Measurements from ENCODE around the gene DENND1A. TPM values are rescaled to one million over a fixed set of nuclear protein-coding genes. Genes with fewer than 3 reads are reported as not detected.
"Not testable (repeated sequence)": the region's sequence is repeated elsewhere in the genome, so short reads cannot be mapped to it uniquely, and the experiment has no call there.

Gene DENND1A
- total and polyA plus RNA-seq, 7 donors: 12.8 to 33.2 (median 19.2) TPM

DNA sequence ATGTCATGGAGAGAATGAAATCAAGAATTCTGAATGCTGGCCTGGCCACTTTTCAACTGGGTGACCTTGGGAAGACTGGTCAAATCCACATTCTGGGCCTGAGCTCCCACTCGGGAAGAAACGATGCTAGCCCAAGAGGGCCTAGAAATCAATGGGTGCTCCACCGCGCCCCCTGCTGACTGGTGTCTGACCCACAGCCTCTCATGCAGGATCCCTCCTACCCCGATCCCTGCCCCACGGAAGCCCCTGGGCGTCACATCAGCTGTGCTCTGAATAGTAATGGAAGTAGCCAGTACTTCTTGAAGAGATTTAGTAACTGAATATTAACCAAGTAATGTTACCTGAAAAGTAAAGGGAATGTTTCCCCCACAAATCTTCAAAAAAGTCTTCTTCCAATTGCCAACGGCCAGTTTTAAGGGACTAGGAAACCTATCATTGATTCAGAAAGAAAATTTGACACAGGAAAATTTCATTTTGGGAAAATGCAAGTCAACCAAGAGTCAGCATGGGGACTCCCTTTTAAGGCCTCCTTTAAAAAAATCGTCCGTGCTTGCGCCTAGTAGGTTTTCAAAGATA, 530.0 kb downstream of the DENND1A start:
- H3K36me3 ChIP-seq: peaks cover 0 to 8% (median 0%) of the 10 kb centered on the region in 4 donors
- 87 to 90% methylated on average over 11 of the region's 11 CpGs for WGBS, 2 donors
- no peaks in the 10 kb centered on the region for H3K27me3 ChIP-seq
- peaks cover 0 to 23% (median 9%) of the 10 kb centered on the region in 4 donors for H3K4me1 ChIP-seq
- H3K4me3 ChIP-seq: no peak overlapping the region
- H3K9me3 ChIP-seq: no peaks in the 10 kb centered on the region
- no peak for DNase-seq
- intact Hi-C loops (cut with DNase I): loop anchor here (5.0 kb wide), 1 partner anchor 642 kb away; no protein-coding TSS in a partner anchor
- H3K27ac ChIP-seq: no peak overlapping the region
- no peak for TF ChIP-seq EP300 (IDR thresholded peaks at IDR 0.05)
- TF ChIP-seq, protein P1, sequence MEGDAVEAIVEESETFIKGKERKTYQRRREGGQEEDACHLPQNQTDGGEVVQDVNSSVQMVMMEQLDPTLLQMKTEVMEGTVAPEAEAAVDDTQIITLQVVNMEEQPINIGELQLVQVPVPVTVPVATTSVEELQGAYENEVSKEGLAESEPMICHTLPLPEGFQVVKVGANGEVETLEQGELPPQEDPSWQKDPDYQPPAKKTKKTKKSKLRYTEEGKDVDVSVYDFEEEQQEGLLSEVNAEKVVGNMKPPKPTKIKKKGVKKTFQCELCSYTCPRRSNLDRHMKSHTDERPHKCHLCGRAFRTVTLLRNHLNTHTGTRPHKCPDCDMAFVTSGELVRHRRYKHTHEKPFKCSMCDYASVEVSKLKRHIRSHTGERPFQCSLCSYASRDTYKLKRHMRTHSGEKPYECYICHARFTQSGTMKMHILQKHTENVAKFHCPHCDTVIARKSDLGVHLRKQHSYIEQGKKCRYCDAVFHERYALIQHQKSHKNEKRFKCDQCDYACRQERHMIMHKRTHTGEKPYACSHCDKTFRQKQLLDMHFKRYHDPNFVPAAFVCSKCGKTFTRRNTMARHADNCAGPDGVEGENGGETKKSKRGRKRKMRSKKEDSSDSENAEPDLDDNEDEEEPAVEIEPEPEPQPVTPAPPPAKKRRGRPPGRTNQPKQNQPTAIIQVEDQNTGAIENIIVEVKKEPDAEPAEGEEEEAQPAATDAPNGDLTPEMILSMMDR (IDR thresholded peaks at IDR 0.05): peak in 1 of 4 experiments; percentile 19

DNA sequence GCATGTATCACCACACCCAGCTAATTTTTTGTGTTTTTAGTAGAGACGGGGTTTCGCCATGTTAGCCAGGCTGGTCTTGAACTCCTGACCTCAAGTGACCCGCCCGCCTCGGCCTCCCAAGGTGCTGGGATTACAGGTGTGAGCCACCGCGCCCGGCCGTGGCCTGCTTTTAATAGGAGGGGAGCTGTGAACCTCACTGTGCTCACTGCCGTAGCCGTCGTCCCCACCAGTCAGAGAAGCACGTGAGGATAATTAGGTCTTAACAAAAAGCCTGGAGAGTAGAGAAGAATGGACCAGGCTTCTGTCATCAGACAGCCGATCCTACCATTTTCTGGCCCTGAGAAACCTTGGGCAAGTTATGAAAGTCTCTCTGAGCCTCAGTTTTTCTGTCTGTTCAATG, 531.0 kb downstream of the DENND1A start:
- H3K36me3 ChIP-seq; H3K4me3 ChIP-seq; intact Hi-C loops (cut with DNase I); H3K27me3 ChIP-seq; DNase-seq; H3K9me3 ChIP-seq; H3K27ac ChIP-seq: not testable (repeated sequence)
- peaks cover 0 to 23% (median 9%) of the 10 kb centered on the region in 4 donors for H3K4me1 ChIP-seq
- WGBS, 2 donors: 89 to 95% methylated on average over 14 of the region's 14 CpGs

DNA sequence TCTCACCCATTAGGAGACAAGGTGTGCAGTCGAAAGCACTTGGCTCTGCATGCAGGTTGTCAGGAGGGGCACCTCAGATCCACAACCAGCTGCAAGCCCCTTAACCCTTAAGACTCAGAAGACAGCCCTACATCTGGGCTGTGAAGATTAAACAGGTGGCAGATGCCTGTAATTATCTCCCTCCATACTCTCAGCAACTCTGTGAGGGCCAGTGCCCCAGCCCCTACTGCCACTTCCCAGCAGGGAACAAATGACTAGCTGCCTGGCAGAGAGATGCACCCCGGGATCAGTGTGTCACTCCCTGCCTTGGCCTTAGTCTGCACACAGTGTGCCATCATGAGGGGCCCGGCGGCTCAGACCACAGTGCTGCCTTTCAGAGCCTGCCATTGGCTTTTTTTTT, 532.0 kb downstream of the DENND1A start:
- WGBS, 2 donors: 94 to 97% methylated on average over 4 of the region's 4 CpGs
- no peaks in the 10 kb centered on the region for H3K36me3 ChIP-seq
- no peak overlapping the region for H3K27ac ChIP-seq
- no peaks in the 10 kb centered on the region for H3K9me3 ChIP-seq
- intact Hi-C loops (cut with DNase I): no loop called here
- no peak overlapping the region for H3K4me3 ChIP-seq
- TF ChIP-seq POLR2A (IDR thresholded peaks at IDR 0.05) (no peak), EP300 (IDR thresholded peaks at IDR 0.05) (no peak), POLR2AphosphoS5 (IDR thresholded peaks at IDR 0.05) (no peak)
- TF ChIP-seq, protein P1 (IDR thresholded peaks at IDR 0.05): no peak
- no peak for DNase-seq
- H3K27me3 ChIP-seq: no peaks in the 10 kb centered on the region
- H3K4me1 ChIP-seq: peaks cover 0 to 23% (median 9%) of the 10 kb centered on the region in 4 donors

DNA sequence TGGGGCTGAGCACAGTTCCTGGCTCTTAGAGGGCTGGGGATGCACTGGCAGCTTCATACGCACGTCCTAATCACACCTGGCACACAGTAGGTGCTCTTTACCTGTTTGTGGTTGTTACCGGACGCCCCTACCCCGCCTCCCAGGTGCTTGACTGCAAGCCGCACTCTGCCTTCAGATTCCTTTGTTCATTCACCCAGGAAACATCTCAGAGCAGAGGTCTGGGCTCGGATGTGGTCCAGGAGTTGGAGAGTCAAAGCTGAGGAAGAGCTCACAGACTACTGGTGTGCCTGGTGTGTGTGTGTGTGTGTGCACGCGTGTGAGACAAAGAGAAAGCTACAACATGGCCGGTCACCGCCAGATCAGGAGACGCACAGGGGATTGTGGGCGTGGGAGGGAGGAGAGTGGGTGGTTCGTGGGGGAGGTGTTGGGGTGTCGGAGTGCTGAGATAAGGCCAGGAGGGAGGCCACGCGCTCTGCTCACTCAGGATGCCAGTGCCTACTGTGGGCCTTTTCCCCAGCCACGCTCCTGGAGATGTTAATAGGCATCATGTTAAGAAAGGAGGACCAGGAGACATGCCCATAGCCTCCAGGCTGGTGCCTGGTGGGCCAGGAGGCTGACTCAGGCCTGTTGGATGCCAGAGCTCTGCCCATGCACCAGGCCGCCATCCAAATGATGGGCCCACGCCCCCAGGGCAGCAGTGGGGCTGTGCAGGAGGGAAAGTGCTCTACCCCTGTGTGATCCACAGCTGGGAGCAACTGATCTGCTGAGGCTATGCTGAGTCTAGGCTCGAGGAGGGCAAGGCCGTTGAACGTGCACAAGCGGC, 534.0 kb downstream of the DENND1A start:
- TF ChIP-seq POLR2A (IDR thresholded peaks at IDR 0.05): no peak
- TF ChIP-seq POLR2AphosphoS5 (IDR thresholded peaks at IDR 0.05): no peak
- TF ChIP-seq EP300 (IDR thresholded peaks at IDR 0.05): no peak
- TF ChIP-seq, protein P1 (IDR thresholded peaks at IDR 0.05): no peak
- no peak overlapping the region for H3K4me3 ChIP-seq
- 89 to 94% methylated on average over 24 of the region's 24 CpGs for WGBS, 2 donors
- intact Hi-C loops (cut with DNase I): no loop called here
- peaks cover 0 to 3% (median 1%) of the 10 kb centered on the region in 4 donors for H3K4me1 ChIP-seq
- H3K36me3 ChIP-seq: no peaks in the 10 kb centered on the region
- no peaks in the 10 kb centered on the region for H3K27me3 ChIP-seq
- no peak for DNase-seq
- H3K9me3 ChIP-seq: no peaks in the 10 kb centered on the region
- H3K27ac ChIP-seq: no peak overlapping the region

DNA sequence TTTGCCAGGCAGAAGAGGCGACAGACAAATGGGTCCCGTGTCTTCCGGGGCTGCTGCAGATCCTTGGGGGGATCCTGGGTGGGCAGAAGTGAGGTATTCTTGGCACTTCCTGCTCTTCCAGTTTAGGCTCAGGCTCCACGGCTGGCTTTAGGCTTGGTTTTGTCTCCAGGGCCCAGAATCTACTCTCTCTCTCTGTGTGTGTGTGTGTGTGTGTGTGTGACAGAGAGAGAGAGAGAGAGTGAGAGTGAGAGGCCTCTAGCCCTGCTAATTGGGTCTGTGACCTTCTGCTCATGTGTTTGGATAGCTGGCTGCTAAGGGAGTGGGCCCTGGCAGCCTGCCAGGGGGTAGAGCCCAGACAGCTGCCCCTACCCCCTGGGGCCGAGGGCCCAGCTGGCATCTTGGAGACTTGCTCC, 534.6 kb downstream of the DENND1A start:
- WGBS, 2 donors: 54 to 72% methylated on average over 5 of the region's 5 CpGs
- intact Hi-C loops (cut with DNase I): no loop called here

More for the DNA sequence above, 534.6 kb downstream of the DENND1A start:
- Histone ChIP-seq H3K9me3 (no peaks in the 10 kb centered on the region), H3K27ac (no peak overlapping the region), H3K4me1 (no peaks in the 10 kb centered on the region), H3K27me3 (no peaks in the 10 kb centered on the region), H3K4me3 (no peak overlapping the region), H3K36me3 (no peaks in the 10 kb centered on the region)
- no peak for DNase-seq
- no peak for TF ChIP-seq EP300 (IDR thresholded peaks at IDR 0.05)
- no peak for TF ChIP-seq POLR2AphosphoS5 (IDR thresholded peaks at IDR 0.05)
- TF ChIP-seq, protein P1 (IDR thresholded peaks at IDR 0.05): no peak
- TF ChIP-seq POLR2A (IDR thresholded peaks at IDR 0.05): no peak
